H1 (cell line): ENCODE results near the gene PLEKHG4. TPM values are rescaled to one million over a fixed set of nuclear protein-coding genes. Genes with fewer than 3 reads are reported as not detected.

Experiments used
- CTCF ChIA-PET: fragments of 300-600 bp; sonication (Branson Sonifier 250); formaldehyde crosslinking; loops from one replicate; lab custom pipeline; 2021; ENCODE audit not compliant: partially characterized antibody; lab: Charles Lee
- POLR2A ChIA-PET: fragments of 300-600 bp; sonication (Branson Sonifier 250); formaldehyde crosslinking; loops from one replicate; lab custom pipeline; 2021; ENCODE audit warnings: inconsistent platforms; ENCODE audit not compliant: partially characterized antibody; lab: Charles Lee
- DNase-seq, 2 experiments: peaks; one replicate each; pipeline versions ENCODE4 v3.0.0 to v3.0.0-alpha.2; 2010 to 2022; ENCODE audit warnings: low spot score in 2 of 2, low read depth in 1 of 2, mixed read lengths in 1 of 2
- FAIRE-seq: peaks from 2 replicates; lab custom pipeline; 2011; peaks lifted over from hg19 to GRCh38; lab: Jason Lieb, UNC
- H2AFZ ChIP-seq: 2 replicates; pipeline ENCODE4 v1.8.1; 2012; ENCODE audit warnings: low read length, inconsistent platforms
- H2AK5ac ChIP-seq: 2 replicates; pipeline ENCODE4 v1.6.1; 2013; ENCODE audit warnings: low read depth, low read length
- H2BK120ac ChIP-seq: replicated peaks from 2 replicates; pipeline ENCODE3; 2013; ENCODE audit warnings: low read depth, low read length, inconsistent platforms
- H2BK12ac ChIP-seq: 2 replicates; pipeline ENCODE4 v1.6.1; 2013; ENCODE audit warnings: low read depth, low read length
- H2BK15ac ChIP-seq: 2 replicates; pipeline ENCODE4 v1.6.1; 2013; ENCODE audit warnings: low read length
- H2BK20ac ChIP-seq: 2 replicates; pipeline ENCODE4 v1.6.1; 2013; ENCODE audit warnings: low read length
- H2BK5ac ChIP-seq: 2 replicates; pipeline ENCODE4 v1.6.1; 2013; ENCODE audit warnings: low read depth, low read length
- H3K14ac ChIP-seq: 2 replicates; pipeline ENCODE4 v1.6.1; 2013; ENCODE audit warnings: inconsistent platforms; ENCODE audit not compliant: insufficient read length
- H3K18ac ChIP-seq: 2 replicates; pipeline ENCODE4 v1.6.1; 2013; ENCODE audit warnings: low read length; ENCODE audit errors: extremely low read depth
- H3K23ac ChIP-seq: 2 replicates; pipeline ENCODE4 v1.6.1; 2013; ENCODE audit warnings: inconsistent platforms; ENCODE audit not compliant: insufficient read length
- H3K23me2 ChIP-seq: 2 replicates; pipeline ENCODE4 v1.6.1; 2013; ENCODE audit warnings: low read depth, low read length
- H3K27ac ChIP-seq: 2 replicates; pipeline ENCODE4 v1.6.1; 2011; ENCODE audit warnings: low read depth, low read length, inconsistent platforms
- H3K27me3 ChIP-seq, 4 experiments: replicated peaks in 1 of 4; 1 replicate in 1 of 4; 2 replicates in 3 of 4; pipeline versions ENCODE4 v1.6.1 to v1.8.1; 2011 to 2013; ENCODE audit warnings: low read length in 3 of 4, mild to moderate bottlenecking in 3 of 4, inconsistent platforms in 2 of 4, mixed read lengths in 2 of 4, moderate library complexity in 1 of 4; ENCODE audit not compliant: control insufficient read depth in 3 of 4, insufficient read depth in 3 of 4; ENCODE audit errors: extremely low read depth in 1 of 4
- H3K36me3 ChIP-seq, 4 experiments: 2 replicates each; pipeline versions ENCODE4 v1.6.1 to v1.8.1; 2011 to 2013; ENCODE audit warnings: mild to moderate bottlenecking in 4 of 4, low read length in 3 of 4, moderate library complexity in 2 of 4, control low read depth in 1 of 4, inconsistent platforms in 1 of 4; ENCODE audit not compliant: insufficient read depth in 4 of 4, control insufficient read depth in 2 of 4
- H3K4ac ChIP-seq: replicated peaks from 2 replicates; pipeline ENCODE3; 2013; ENCODE audit warnings: low read length, low read depth, mixed read lengths, inconsistent platforms; ENCODE audit not compliant: insufficient read length
- H3K4me1 ChIP-seq, 4 experiments: replicated peaks in 1 of 4; 1 replicate in 1 of 4; 2 replicates in 3 of 4; pipeline versions ENCODE4 v1.6.1 to v1.8.1; 2011 to 2013; ENCODE audit warnings: low read length in 3 of 4, inconsistent platforms in 2 of 4, mixed read lengths in 1 of 4; ENCODE audit not compliant: insufficient read depth in 4 of 4, control insufficient read depth in 3 of 4
- H3K4me2 ChIP-seq, 2 experiments: 2 replicates each; pipeline versions ENCODE4 v1.6.1 to v1.8.1; 2011 to 2013; ENCODE audit warnings: low read depth in 2 of 2, low read length in 2 of 2, control low read depth in 1 of 2, inconsistent platforms in 1 of 2, mild to moderate bottlenecking in 1 of 2; ENCODE audit not compliant: insufficient read depth in 1 of 2
- H3K4me3 ChIP-seq, 4 experiments: fragments of 200-600, 300-600 bp in 1 of 4; sonication (generic), shearing (Covaris generic), sonication (Bioruptor Twin) in 1 of 4; 2 replicates each; pipeline versions ENCODE4 v1.5.1 to v1.8.1; 2011 to 2016; ENCODE audit warnings: low read length in 4 of 4, low read depth in 3 of 4, control low read depth in 2 of 4, inconsistent platforms in 2 of 4, mild to moderate bottlenecking in 2 of 4, mixed read lengths in 1 of 4, moderate library complexity in 1 of 4; ENCODE audit not compliant: insufficient read depth in 2 of 4; ENCODE audit errors: extremely low read depth in 1 of 4
- H3K56ac ChIP-seq: replicated peaks from 2 replicates; pipeline ENCODE3; 2013; ENCODE audit warnings: low read depth, mild to moderate bottlenecking, mixed read lengths, low read length, inconsistent platforms; ENCODE audit not compliant: insufficient read length
- H3K79me1 ChIP-seq: 2 replicates; pipeline ENCODE4 v1.6.1; 2013; ENCODE audit warnings: low read depth, low read length, control low read depth
- H3K79me2 ChIP-seq, 2 experiments: 2 replicates each; pipeline versions ENCODE4 v1.6.1 to v1.8.1; 2012 to 2013; ENCODE audit warnings: low read length in 2 of 2, mild to moderate bottlenecking in 2 of 2, inconsistent platforms in 1 of 2; ENCODE audit not compliant: insufficient read depth in 2 of 2, control insufficient read depth in 1 of 2
- H3K9ac ChIP-seq, 4 experiments: replicated peaks in 1 of 4; 1 replicate in 1 of 4; 2 replicates in 3 of 4; pipeline versions ENCODE4 v1.6.1 to v1.8.1; 2011 to 2013; ENCODE audit warnings: low read depth in 3 of 4, low read length in 3 of 4, control low read depth in 2 of 4, mild to moderate bottlenecking in 2 of 4, moderate library complexity in 2 of 4, inconsistent platforms in 1 of 4; ENCODE audit errors: extremely low read depth in 1 of 4
- H3K9me3 ChIP-seq, 2 experiments: 2 replicates each; pipeline versions ENCODE4 v1.6.1 to v1.8.1; 2012 to 2013; ENCODE audit warnings: mild to moderate bottlenecking in 2 of 2, moderate library complexity in 2 of 2, control low read depth in 1 of 2, inconsistent platforms in 1 of 2, low read depth in 1 of 2, low read length in 1 of 2, mixed read lengths in 1 of 2; ENCODE audit not compliant: insufficient read depth in 2 of 2
- H4K20me1 ChIP-seq, 2 experiments: replicated peaks in 1 of 2; 2 replicates each; pipeline versions ENCODE3 to v1.8.1; 2011 to 2013; ENCODE audit warnings: inconsistent platforms in 2 of 2, low read length in 2 of 2, mild to moderate bottlenecking in 1 of 2; ENCODE audit not compliant: insufficient read depth in 2 of 2, control insufficient read depth in 1 of 2
- H4K5ac ChIP-seq: 2 replicates; pipeline ENCODE4 v1.6.1; 2013; ENCODE audit warnings: low read length, low read depth, mixed read lengths, inconsistent platforms; ENCODE audit not compliant: insufficient read length
- H4K8ac ChIP-seq: 2 replicates; pipeline ENCODE4 v1.8.0; 2013; ENCODE audit warnings: mild to moderate bottlenecking, moderate library complexity, low read length, inconsistent platforms; ENCODE audit not compliant: insufficient read depth; ENCODE audit errors: extremely low read depth
- H4K91ac ChIP-seq: replicated peaks from 2 replicates; pipeline ENCODE3; 2013; ENCODE audit warnings: low read length, mixed read lengths, inconsistent platforms; ENCODE audit not compliant: insufficient read length
- ASH2L ChIP-seq: fragments of 200-600, 300-600 bp; sonication (generic); IDR thresholded peaks from one replicate; pipeline ENCODE4 v1.7.1; 2017; ENCODE audit warnings: low read length
- CBX8 ChIP-seq: fragments of 300-800, 300-1000 bp; sonication (generic); IDR thresholded peaks from 2 replicates; pipeline ENCODE4 v1.7.1; 2016; ENCODE audit warnings: low read depth, low read length, borderline replicate concordance
- CEBPB ChIP-seq: IDR thresholded peaks from 2 replicates; pipeline ENCODE4 v1.6.1; 2012; ENCODE audit warnings: low read depth, low read length
- CHD1 ChIP-seq: IDR thresholded peaks from 2 replicates; pipeline ENCODE4 v1.6.1; 2012; ENCODE audit warnings: low read depth, low read length, improper control_type of control experiment
- CHD2 ChIP-seq: IDR thresholded peaks from 2 replicates; pipeline ENCODE4 v1.6.1; 2012; ENCODE audit warnings: low read length, improper control_type of control experiment
- E2F6 ChIP-seq: IDR thresholded peaks from 2 replicates; pipeline ENCODE4 v1.6.1; 2012; ENCODE audit warnings: inconsistent platforms
- GTF2F1 ChIP-seq: IDR thresholded peaks from 2 replicates; pipeline ENCODE4 v1.6.1; 2012; ENCODE audit warnings: low read depth, low read length, improper control_type of control experiment, borderline replicate concordance
- HDAC6 ChIP-seq: IDR thresholded peaks from one replicate; pipeline ENCODE4 v1.7.1; 2012; ENCODE audit warnings: low read depth, mild to moderate bottlenecking, inconsistent platforms, low read length, moderate library complexity
- JUND ChIP-seq: IDR thresholded peaks from 2 replicates; pipeline ENCODE4 v1.6.1; 2011; ENCODE audit warnings: mild to moderate bottlenecking, improper control_type of control experiment, low read length
- PHF8 ChIP-seq: fragments of 200-600 bp; sonication (generic); conservative IDR thresholded peaks from 2 replicates; pipeline ENCODE4 v1.7.1; 2012; ENCODE audit warnings: low read depth, mild to moderate bottlenecking, inconsistent platforms, low read length, moderate library complexity
- POLR2A ChIP-seq, 2 experiments: IDR thresholded peaks; 1 replicate in 1 of 2; 2 replicates in 1 of 2; pipeline ENCODE4 v1.6.1; 2011; ENCODE audit warnings: low read depth in 2 of 2, low read length in 2 of 2, mild to moderate bottlenecking in 2 of 2; ENCODE audit errors: control extremely low read depth in 1 of 2
- SUZ12 ChIP-seq: fragments of 200-600 bp; sonication (generic); IDR thresholded peaks from 2 replicates; pipeline ENCODE4 v1.6.1; 2012; ENCODE audit warnings: mild to moderate bottlenecking, inconsistent platforms, low read length, moderate library complexity, mixed read lengths
- TBP ChIP-seq: IDR thresholded peaks from 2 replicates; pipeline ENCODE4 v1.6.1; 2011; ENCODE audit warnings: low read depth, low read length, improper control_type of control experiment
- WGBS, 2 experiments: shearing (Covaris generic) in 1 of 2; methylation state at CpG; one replicate each; pipeline versions ENCODE4 v1.1.6 to v1.1.7; 2013 to 2015; ENCODE audit warnings: low lambda C conversion rate in 2 of 2, mixed read lengths in 2 of 2, inconsistent platforms in 1 of 2, low coverage in 1 of 2, missing lambda C conversion rate in 1 of 2; ENCODE audit not compliant: insufficient replicate concordance in 2 of 2, insufficient coverage in 1 of 2, insufficient read length in 1 of 2; ENCODE audit errors: extremely low coverage in 1 of 2, missing lambda C conversion rate in 1 of 2; 5-methylcytosine and 5-hydroxymethylcytosine counted together
- polyA plus RNA-seq, 7 experiments: library from polyadenylated mRNA; depleted of rRNA in 3 of 7; stranded (reverse) in 5 of 7; unstranded in 2 of 7; fragments of >200 nt in 5 of 7; fragments of 200-250 nt in 2 of 7; gene quantifications; 1 replicate in 5 of 7; 2 replicates in 1 of 7; 4 replicates in 1 of 7; pipeline versions ENCODE4 v1.2.1 to v1.2.3, GENCODE V29; 2011 to 2013; ENCODE audit warnings: missing spikeins in 2 of 7, mixed read lengths in 2 of 7
- total RNA-seq: library from RNA; stranded (reverse); fragmentation: NEBNext Ultra II Directional; extraction: Animal tissue kit (Norgen Biotek cat#: 25700); gene quantifications from 2 replicates; pipeline ENCODE4 v1.2.1, GENCODE V29; 2021

Gene PLEKHG4
- total and polyA plus RNA-seq, 2 of the 8 experiments (the other 6 are each of a cell fraction or from before 2014, with no cell fraction given), result 7.7 to 11.1 TPM

GRCh38 chr16:67245674-67246080 lies 33.7 kb upstream of the PLEKHG4 start:
- H3K36me3 ChIP-seq, result no peaks in the 10 kb centered on the region
- no peak overlapping the region for H3K14ac ChIP-seq
- H3K4ac ChIP-seq, result peak overlapping the region; percentile 47
- peak overlapping the region; percentile 89 for H3K18ac ChIP-seq
- no peak overlapping the region; the same call in 1 of the 2 replicates for H2BK12ac ChIP-seq
- no peak for FAIRE-seq
- no peak overlapping the region for H2BK120ac ChIP-seq
- H4K8ac ChIP-seq, result peak overlapping the region; percentile 75
- H2AFZ ChIP-seq, result no peak overlapping the region
- H3K4me1 ChIP-seq, result peaks cover 16 to 37% (median 17%) of the 10 kb centered on the region in 4 experiments
- CTCF ChIA-PET, result interaction anchor here (0.6 to 2.0 kb wide), 19 partner anchors 10 to 181 kb away, joined by 3 to 12 read pairs (median 4); partner anchors contain the start of genes B3GNT9, ELMO3 and TMEM208
- peaks cover 12% of the 10 kb centered on the region; the same call in 1 of the 2 replicates for H3K23me2 ChIP-seq
- H4K20me1 ChIP-seq, result no peaks in the 10 kb centered on the region
- no peak overlapping the region for H3K56ac ChIP-seq
- peaks cover 16% of the 10 kb centered on the region for H3K79me1 ChIP-seq
- peak overlapping the region; percentile 85 for H3K27ac ChIP-seq
- WGBS, 2 experiments, result 23% methylated on average over 7 of the region's 8 CpGs; no CpG with 5 or more reads in 1 of the 2 experiments
- H2BK5ac ChIP-seq, result peak overlapping the region; percentile 96
- H3K27me3 ChIP-seq, result peaks cover 0 to 21% (median 13%) of the 10 kb centered on the region in 4 experiments; a peak in 5 of 7 replicates
- DNase-seq, result no peak
- H4K5ac ChIP-seq, result peak overlapping the region; percentile 82
- H3K9ac ChIP-seq, result peak overlapping the region in 3 of 4 experiments; percentile 52 to 56 (median 55); a peak in 5 of 7 replicates
- H2AK5ac ChIP-seq, result no peak overlapping the region
- H3K9me3 ChIP-seq, result no peaks in the 10 kb centered on the region
- H3K4me2 ChIP-seq, result peak overlapping the region; percentile 92 to 95
- peaks cover 0 to 21% of the 10 kb centered on the region in 2 experiments; a peak in 2 of 4 replicates for H3K79me2 ChIP-seq
- no peak overlapping the region for H2BK15ac ChIP-seq
- H4K91ac ChIP-seq, result peak overlapping the region; percentile 85
- peak overlapping the region; percentile 67 to 87 (median 70) for H3K4me3 ChIP-seq
- H2BK20ac ChIP-seq, result no peak overlapping the region
- POLR2A ChIA-PET, result interaction anchor here (0.7 to 6.8 kb wide), 13 partner anchors 11 to 180 kb away, joined by 3 to 111 read pairs (median 4); partner anchors contain the start of genes ELMO3, EXOC3L1 and TMEM208
- no peak overlapping the region for H3K23ac ChIP-seq
- no peak for TF ChIP-seq CHD1
- no peak for TF ChIP-seq HDAC6
- TF ChIP-seq PHF8, result no peak
- TF ChIP-seq E2F6, result no peak
- TF ChIP-seq ASH2L, result no peak
- TF ChIP-seq GTF2F1, result no peak
- no peak for TF ChIP-seq JUND
- no peak for TF ChIP-seq CEBPB
- TF ChIP-seq CHD2, result no peak
- no peak for TF ChIP-seq CBX8
- no peak for TF ChIP-seq SUZ12
- TF ChIP-seq POLR2A (IDR thresholded peaks at IDR 0.05; ENCODE audit: control extremely low read depth in 1 of 2, low read depth in 2 of 2, low read length in 2 of 2), result no peak
- no peak for TF ChIP-seq TBP
